Endothelial cell of umbilical vein (primary cell): Measurements from ENCODE around the gene C1orf159. TPM values are rescaled to one million over a fixed set of nuclear protein-coding genes. Genes with fewer than 3 reads are reported as not detected.

ENCODE experiments used
- BruUV-seq: library from RNA; stranded (reverse); fragments of 400-500 nt; replicated peaks from 2 replicates; lab custom pipeline; 2021; lab: Mats Ljungman, UMichigan
- CTCF ChIA-PET: fragments of 300-600, 350-600 bp; sonication (Branson Sonifier 250); formaldehyde crosslinking; loops from one replicate; lab custom pipeline; 2021; ENCODE audit warnings: antibody characterized with exemption, inconsistent platforms; lab: Charles Lee
- POLR2A ChIA-PET: fragments of 300-600, 350-600 bp; sonication (Branson Sonifier 250); formaldehyde crosslinking; loops from one replicate; lab custom pipeline; 2021; ENCODE audit warnings: antibody characterized with exemption, inconsistent platforms; lab: Charles Lee
- DNase-seq: peaks from one replicate; pipeline ENCODE4 v3.0.0-alpha.2; 2011; ENCODE audit warnings: low read depth, low spot score
- FAIRE-seq: peaks from 2 replicates; lab custom pipeline; 2011; peaks lifted over from hg19 to GRCh38; lab: Jason Lieb, UNC
- H2AFZ ChIP-seq: 2 replicates; pipeline ENCODE4 v1.6.0; 2012; ENCODE audit warnings: low read depth, low read length, control low read depth, inconsistent platforms
- H3K27ac ChIP-seq: 2 replicates; pipeline ENCODE4 v1.5.1; 2011; ENCODE audit warnings: low read depth, mild to moderate bottlenecking, control low read depth, low read length, moderate library complexity; ENCODE audit not compliant: insufficient read depth
- H3K27me3 ChIP-seq, 2 experiments: 2 replicates each; pipeline versions ENCODE4 v1.6.0 to v1.6.1; 2011; ENCODE audit warnings: low read length in 2 of 2, mixed read lengths in 1 of 2; ENCODE audit not compliant: control insufficient read depth in 2 of 2, insufficient read depth in 2 of 2
- H3K36me3 ChIP-seq, 2 experiments: 2 replicates in 1 of 2; 3 replicates in 1 of 2; pipeline ENCODE4 v1.5.1; 2011; ENCODE audit warnings: low read length in 2 of 2, mild to moderate bottlenecking in 1 of 2, moderate library complexity in 1 of 2; ENCODE audit not compliant: control insufficient read depth in 2 of 2, insufficient read depth in 2 of 2; ENCODE audit errors: extremely low read depth in 1 of 2
- H3K4me1 ChIP-seq: 3 replicates; pipeline ENCODE4 v1.5.1; 2011; ENCODE audit warnings: mild to moderate bottlenecking, low read length; ENCODE audit not compliant: control insufficient read depth, insufficient read depth; ENCODE audit errors: extremely low read depth
- H3K4me2 ChIP-seq: 2 replicates; pipeline ENCODE4 v1.6.1; 2011; ENCODE audit warnings: low read length, control low read depth, mixed read lengths; ENCODE audit not compliant: insufficient read depth
- H3K4me3 ChIP-seq, 3 experiments: fragments of 200-600 bp in 1 of 3; sonication (generic), shearing (Covaris generic) in 1 of 3; replicated peaks in 1 of 3; 2 replicates each; pipeline ENCODE4 v1.5.1; 2011 to 2016; ENCODE audit warnings: control low read depth in 3 of 3, low read length in 3 of 3, mild to moderate bottlenecking in 2 of 3, inconsistent platforms in 1 of 3, low read depth in 1 of 3, moderate library complexity in 1 of 3; ENCODE audit not compliant: insufficient read depth in 1 of 3
- H3K79me2 ChIP-seq: 2 replicates; pipeline ENCODE4 v1.6.0; 2012; ENCODE audit warnings: low read length, inconsistent platforms; ENCODE audit not compliant: control insufficient read depth, insufficient read depth
- H3K9ac ChIP-seq: replicated peaks from 2 replicates; pipeline ENCODE3; 2011; ENCODE audit warnings: low read length, control low read depth; ENCODE audit not compliant: insufficient read depth; ENCODE audit errors: extremely low read depth
- H3K9me1 ChIP-seq: replicated peaks from 3 replicates; pipeline ENCODE4 v1.6.0; 2011; ENCODE audit warnings: mild to moderate bottlenecking, low read length; ENCODE audit not compliant: control insufficient read depth, insufficient read depth; ENCODE audit errors: extremely low read depth
- H3K9me3 ChIP-seq: replicated peaks from 2 replicates; pipeline ENCODE4 v1.5.1; 2012; ENCODE audit warnings: low read length, inconsistent platforms; ENCODE audit not compliant: control insufficient read depth, insufficient read depth
- H4K20me1 ChIP-seq: replicated peaks from 2 replicates; pipeline ENCODE3; 2011; ENCODE audit warnings: mild to moderate bottlenecking, low read length; ENCODE audit not compliant: control insufficient read depth, insufficient read depth; ENCODE audit errors: extremely low read depth
- EZH2 ChIP-seq: IDR thresholded peaks from 2 replicates; pipeline ENCODE4 v1.6.1; 2012; ENCODE audit warnings: borderline replicate concordance, low read depth, mild to moderate bottlenecking, moderate library complexity, low read length, inconsistent platforms; ENCODE audit not compliant: severe bottlenecking
- FOS ChIP-seq: IDR thresholded peaks from 2 replicates; pipeline ENCODE4 v1.6.1; 2011; ENCODE audit warnings: mild to moderate bottlenecking, low read length, moderate library complexity, borderline replicate concordance; ENCODE audit not compliant: insufficient read depth
- GATA2 ChIP-seq: IDR thresholded peaks from 2 replicates; pipeline ENCODE4 v1.7.0; 2011; ENCODE audit warnings: low read depth, mild to moderate bottlenecking, moderate library complexity, mixed read lengths, low read length; ENCODE audit not compliant: insufficient read length, insufficient read depth
- JUN ChIP-seq: IDR thresholded peaks from 2 replicates; pipeline ENCODE4 v1.6.1; 2011; ENCODE audit warnings: borderline replicate concordance, low read depth; ENCODE audit not compliant: insufficient read length, insufficient read depth
- MAX ChIP-seq: IDR thresholded peaks from 2 replicates; pipeline ENCODE4 v1.6.1; 2011; ENCODE audit not compliant: insufficient read depth, insufficient read length
- MYC ChIP-seq: IDR thresholded peaks from one replicate; pipeline ENCODE4 v1.6.1; 2011; ENCODE audit warnings: mild to moderate bottlenecking, low read depth, low read length
- POLR2A ChIP-seq: IDR thresholded peaks from 2 replicates; pipeline ENCODE4 v1.6.1; 2012; ENCODE audit warnings: low read depth, mild to moderate bottlenecking, control low read depth, low read length
- POLR2AphosphoS5 ChIP-seq: IDR thresholded peaks from 2 replicates; pipeline ENCODE4 v1.6.1; 2012; ENCODE audit warnings: low read depth, mild to moderate bottlenecking, control low read depth, low read length, moderate library complexity; ENCODE audit not compliant: insufficient read depth
- dilution Hi-C: fragments of 300-500 bp; cut with MboI; formaldehyde crosslinking; loops from one replicate; pipeline ENCODE4 v1.15.0; 2019; ENCODE audit warnings: low sequenced_read_pairs; ENCODE audit not compliant: extremely low pct_ligation_motif_present
- intact Hi-C: fragments of 100-400 bp; cut with micrococcal nuclease; formaldehyde crosslinking; loops from one replicate; pipeline ENCODE4 v1.10.0; 2022
- polyA plus RNA-seq, 4 experiments: library from polyadenylated mRNA; depleted of rRNA in 3 of 4; stranded (reverse) in 3 of 4; unstranded in 1 of 4; fragments of >200 nt; gene quantifications; 2 replicates each; pipeline versions ENCODE4 v1.2.1 to v1.2.3, GENCODE V29; 2011 to 2012; ENCODE audit warnings: missing spikeins in 1 of 4
- total RNA-seq: library from RNA; stranded (reverse); gene quantifications from 2 replicates; pipeline ENCODE4 v1.2.3, GENCODE V29; 2021

C1orf159 gene
- total and polyA plus RNA-seq, 2 donors (not counting 3 experiments of a cell fraction or from before 2014, with no cell fraction given): 16.1 to 20.1 TPM

GRCh38 chr1:1072299-1072848, 43.5 kb downstream of the C1orf159 start:
- H3K79me2 ChIP-seq: no peaks in the 10 kb centered on the region
- H3K27ac ChIP-seq: no peak overlapping the region
- H3K36me3 ChIP-seq: no peaks in the 10 kb centered on the region
- intact Hi-C loops: no loop called here
- no peak for FAIRE-seq
- no peaks in the 10 kb centered on the region for H4K20me1 ChIP-seq
- no peak for DNase-seq
- H3K9ac ChIP-seq: no peak overlapping the region
- no peaks in the 10 kb centered on the region for H3K27me3 ChIP-seq
- ChIA-PET CTCF (interaction anchor here (0.5 to 0.9 kb wide), 3 partner anchors 13 to 201 kb away, joined by 3 to 4 read pairs (median 3); partner anchors contain the start of gene UBE2J2), POLR2A (no interaction called here)
- no peak for TF ChIP-seq POLR2AphosphoS5
- no peaks in the 10 kb centered on the region for H3K9me3 ChIP-seq
- no peaks in the 10 kb centered on the region for H3K4me1 ChIP-seq
- H3K4me3 ChIP-seq: no peak overlapping the region
- no TSS peak for BruUV-seq
- H3K9me1 ChIP-seq: no peaks in the 10 kb centered on the region
- dilution Hi-C loops: no loop called here
- H3K4me2 ChIP-seq: no peak overlapping the region
- no peak overlapping the region for H2AFZ ChIP-seq

GRCh38 chr1:1071486-1072298, 44.2 kb downstream of the C1orf159 start:
- CTCF ChIA-PET: interaction anchor here (0.8 to 0.9 kb wide), 2 partner anchors 12 to 202 kb away, joined by 3 to 4 read pairs; partner anchors contain the start of gene UBE2J2
- H3K9ac ChIP-seq: no peak overlapping the region

More at GRCh38 chr1:1071486-1072298, 44.2 kb downstream of the C1orf159 start:
- Histone ChIP-seq H2AFZ (no peak overlapping the region), H3K4me1 (no peaks in the 10 kb centered on the region), H3K27me3 (no peaks in the 10 kb centered on the region), H3K36me3 (no peaks in the 10 kb centered on the region), H3K9me1 (no peaks in the 10 kb centered on the region), H4K20me1 (no peaks in the 10 kb centered on the region), H3K4me3 (no peak overlapping the region), H3K79me2 (no peaks in the 10 kb centered on the region), H3K9me3 (no peaks in the 10 kb centered on the region), H3K27ac (no peak overlapping the region), H3K4me2 (no peak overlapping the region)
- no TSS peak for BruUV-seq
- no peak for DNase-seq
- intact Hi-C loops: no loop called here
- no peak for FAIRE-seq
- POLR2A ChIA-PET: no interaction called here
- TF ChIP-seq FOS (no peak), POLR2AphosphoS5 (no peak), JUN (no peak), GATA2 (no peak), POLR2A (no peak), MAX (no peak), EZH2 (no peak), MYC (no peak)
- dilution Hi-C loops: no loop called here
